Activated CD4-positive, alpha-beta T cell treated with anti-CD3 and anti-CD28 coated beads, Interleukin-2, amount 10 ng/mL, durations not matched to agents 24 days and 14 days (primary cell): Measurements from ENCODE around the gene C21orf91. TPM values are rescaled to one million over a fixed set of nuclear protein-coding genes. Genes with fewer than 3 reads are reported as not detected.
"Not testable (repeated sequence)": the region's sequence is repeated elsewhere in the genome, so short reads cannot be mapped to it uniquely, and the experiment has no call there.

Experiments
- DNase-seq: peaks from one replicate; pipeline ENCODE4 v3.0.0; 2022
- H3K27ac Mint-ChIP-seq: one replicate; pipeline ENCODE4 v1.8.0; 2022; ENCODE audit warnings: mild to moderate bottlenecking, mixed read lengths
- H3K27me3 Mint-ChIP-seq: one replicate; pipeline ENCODE4 v1.8.0; 2022; ENCODE audit warnings: mixed read lengths
- H3K36me3 Mint-ChIP-seq: one replicate; pipeline ENCODE4 v1.8.0; 2022; ENCODE audit warnings: low read depth, mild to moderate bottlenecking, mixed read lengths
- H3K4me1 Mint-ChIP-seq: one replicate; pipeline ENCODE4 v1.8.0; 2021; ENCODE audit warnings: mixed read lengths
- H3K4me3 Mint-ChIP-seq: one replicate; pipeline ENCODE4 v1.8.0; 2022; ENCODE audit warnings: mild to moderate bottlenecking, moderate library complexity, mixed read lengths
- H3K9me3 Mint-ChIP-seq: one replicate; pipeline ENCODE4 v1.8.0; 2021; ENCODE audit warnings: mixed read lengths
- intact Hi-C: fragments of 100-400 bp; cut with micrococcal nuclease; formaldehyde crosslinking; loops from one replicate; pipeline ENCODE4 v1.15.1; 2023
- total RNA-seq: library from RNA; stranded (reverse); gene quantifications from 2 replicates; pipeline ENCODE4 v1.2.3, GENCODE V29; 2022

Gene C21orf91
- total RNA-seq, 1 donor from 2014 or later: 37.0 TPM

GRCh38 chr21:17780539-17780938 lies 38.6 kb downstream of the C21orf91 start:
- H3K4me1 Mint-ChIP-seq: peaks cover 83% of the 10 kb centered on the region
- peak overlapping the region; percentile 70 for H3K4me3 Mint-ChIP-seq
- peaks cover 42% of the 10 kb centered on the region for H3K36me3 Mint-ChIP-seq
- H3K9me3 Mint-ChIP-seq: no peaks in the 10 kb centered on the region
- peak; percentile 78 for DNase-seq
- intact Hi-C loops: loop anchor here (5.0 to 10.0 kb wide), 3 partner anchors 122 to 474 kb away; partner anchors contain the start of gene CXADR
- H3K27ac Mint-ChIP-seq: peak overlapping the region; percentile 75
- H3K27me3 Mint-ChIP-seq: no peaks in the 10 kb centered on the region

GRCh38 chr21:17779980-17780379 lies 39.2 kb downstream of the C21orf91 start:
- no peaks in the 10 kb centered on the region for H3K9me3 Mint-ChIP-seq
- intact Hi-C loops: loop anchor here (5.0 to 10.0 kb wide), 3 partner anchors 122 to 475 kb away; partner anchors contain the start of gene CXADR
- H3K36me3 Mint-ChIP-seq: peaks cover 37% of the 10 kb centered on the region
- DNase-seq: no peak
- H3K4me3 Mint-ChIP-seq: peak overlapping the region; percentile 70
- peak overlapping the region; percentile 75 for H3K27ac Mint-ChIP-seq
- H3K4me1 Mint-ChIP-seq: peaks cover 79% of the 10 kb centered on the region
- H3K27me3 Mint-ChIP-seq: no peaks in the 10 kb centered on the region

GRCh38 chr21:17779496-17779895 lies 39.7 kb downstream of the C21orf91 start:
- peak overlapping the region; percentile 70 for H3K4me3 Mint-ChIP-seq
- no peaks in the 10 kb centered on the region for H3K27me3 Mint-ChIP-seq
- H3K4me1 Mint-ChIP-seq: peaks cover 74% of the 10 kb centered on the region
- DNase-seq: no peak
- H3K27ac Mint-ChIP-seq: peak overlapping the region; percentile 75
- H3K9me3 Mint-ChIP-seq: peaks cover under 1% of the 10 kb centered on the region
- H3K36me3 Mint-ChIP-seq: peaks cover 34% of the 10 kb centered on the region
- intact Hi-C loops: no loop called here

- peak overlapping the region; percentile 19 for H3K4me3 Mint-ChIP-seq
- intact Hi-C loops: loop anchor here (1.0 to 2.0 kb wide), 2 partner anchors 19 to 68 kb away; no protein-coding TSS in a partner anchor
Observed at GRCh38 chr21:17777072-17777765, 41.9 kb downstream of the C21orf91 start.

GRCh38 chr21:17775431-17776126 lies 43.6 kb downstream of the C21orf91 start:
- intact Hi-C loops: loop anchor here (1.0 to 2.0 kb wide), 2 partner anchors 9 to 67 kb away; no protein-coding TSS in a partner anchor
- DNase-seq: peak; percentile 83
- peak overlapping the region; percentile 79 for H3K27ac Mint-ChIP-seq
- no peaks in the 10 kb centered on the region for H3K27me3 Mint-ChIP-seq
- peak overlapping the region; percentile 68 for H3K4me3 Mint-ChIP-seq
- peaks cover 34% of the 10 kb centered on the region for H3K9me3 Mint-ChIP-seq
- peaks cover 35% of the 10 kb centered on the region for H3K36me3 Mint-ChIP-seq
- H3K4me1 Mint-ChIP-seq: peaks cover 46% of the 10 kb centered on the region

More at GRCh38 chr21:17777072-17777765, 41.9 kb downstream of the C21orf91 start:
- Mint-ChIP-seq H3K36me3 (peaks cover 45% of the 10 kb centered on the region), H3K27me3 (no peaks in the 10 kb centered on the region), H3K9me3 (peaks cover 21% of the 10 kb centered on the region), H3K4me1 (peaks cover 61% of the 10 kb centered on the region), H3K27ac (peak overlapping the region; percentile 77)
- no peak for DNase-seq

- H3K27ac Mint-ChIP-seq, DNase-seq, H3K4me3 Mint-ChIP-seq, H3K27me3 Mint-ChIP-seq: not testable (repeated sequence)
- peaks cover 31% of the 10 kb centered on the region for H3K36me3 Mint-ChIP-seq
- intact Hi-C loops: loop anchor here (1.0 kb wide), 1 partner anchor 9 kb away; no protein-coding TSS in a partner anchor
- peaks cover 41% of the 10 kb centered on the region for H3K4me1 Mint-ChIP-seq
- peaks cover 34% of the 10 kb centered on the region for H3K9me3 Mint-ChIP-seq
Observed at GRCh38 chr21:17775021-17775420, 44.1 kb downstream of the C21orf91 start.

- Mint-ChIP-seq H3K9me3 (peaks cover 35% of the 10 kb centered on the region), H3K36me3 (peaks cover 13% of the 10 kb centered on the region), H3K4me3 (no peak overlapping the region), H3K27me3 (no peaks in the 10 kb centered on the region), H3K4me1 (peaks cover 8% of the 10 kb centered on the region), H3K27ac (no peak overlapping the region)
- DNase-seq: no peak
- intact Hi-C loops: no loop called here
Observed at GRCh38 chr21:17769447-17769845, 49.7 kb downstream of the C21orf91 start.

GRCh38 chr21:17768840-17769446 lies 50.2 kb downstream of the C21orf91 start:
- DNase-seq: no peak
- no peak overlapping the region for H3K4me3 Mint-ChIP-seq
- intact Hi-C loops: no loop called here
- peaks cover 4% of the 10 kb centered on the region for H3K4me1 Mint-ChIP-seq
- H3K27me3 Mint-ChIP-seq: no peaks in the 10 kb centered on the region
- H3K9me3 Mint-ChIP-seq: peaks cover 30% of the 10 kb centered on the region
- peaks cover 8% of the 10 kb centered on the region for H3K36me3 Mint-ChIP-seq
- no peak overlapping the region for H3K27ac Mint-ChIP-seq

- H3K36me3 Mint-ChIP-seq: no peaks in the 10 kb centered on the region
- H3K4me1 Mint-ChIP-seq: no peaks in the 10 kb centered on the region
- peaks cover 3% of the 10 kb centered on the region for H3K9me3 Mint-ChIP-seq
- H3K27ac Mint-ChIP-seq: no peak overlapping the region
- intact Hi-C loops: no loop called here
- no peaks in the 10 kb centered on the region for H3K27me3 Mint-ChIP-seq
- no peak for DNase-seq
- no peak overlapping the region for H3K4me3 Mint-ChIP-seq
Observed at GRCh38 chr21:17765207-17765606, 53.9 kb downstream of the C21orf91 start.

- Mint-ChIP-seq H3K27me3 (no peaks in the 10 kb centered on the region), H3K4me3 (no peak overlapping the region), H3K9me3 (peaks cover 3% of the 10 kb centered on the region), H3K36me3 (no peaks in the 10 kb centered on the region), H3K27ac (no peak overlapping the region), H3K4me1 (no peaks in the 10 kb centered on the region)
- DNase-seq: no peak
- intact Hi-C loops: no loop called here
Observed at GRCh38 chr21:17763288-17764037, 55.7 kb downstream of the C21orf91 start.

GRCh38 chr21:17759511-17760178 lies 59.5 kb downstream of the C21orf91 start:
- no peaks in the 10 kb centered on the region for H3K27me3 Mint-ChIP-seq

GRCh38 chr21:17758683-17759082 lies 60.5 kb downstream of the C21orf91 start:
- intact Hi-C loops: no loop called here
- no peak for DNase-seq
- Mint-ChIP-seq H3K27me3 (no peaks in the 10 kb centered on the region), H3K9me3 (peaks cover 3% of the 10 kb centered on the region), H3K4me1 (no peaks in the 10 kb centered on the region), H3K4me3 (no peak overlapping the region), H3K27ac (no peak overlapping the region), H3K36me3 (no peaks in the 10 kb centered on the region)

More at GRCh38 chr21:17759511-17760178, 59.5 kb downstream of the C21orf91 start:
- intact Hi-C loops: no loop called here
- Mint-ChIP-seq H3K4me3 (no peak overlapping the region), H3K27ac (no peak overlapping the region), H3K36me3 (no peaks in the 10 kb centered on the region), H3K9me3 (peaks cover 3% of the 10 kb centered on the region), H3K4me1 (no peaks in the 10 kb centered on the region)
- no peak for DNase-seq

- no peaks in the 10 kb centered on the region for H3K36me3 Mint-ChIP-seq
- no peak for DNase-seq
- H3K4me1 Mint-ChIP-seq: no peaks in the 10 kb centered on the region
- peaks cover 3% of the 10 kb centered on the region for H3K9me3 Mint-ChIP-seq
- H3K27ac Mint-ChIP-seq: no peak overlapping the region
- intact Hi-C loops: no loop called here
- H3K27me3 Mint-ChIP-seq: no peaks in the 10 kb centered on the region
- no peak overlapping the region for H3K4me3 Mint-ChIP-seq
Observed at GRCh38 chr21:17757671-17758070, 61.5 kb downstream of the C21orf91 start.
